Measurements from ENCODE around the gene SPRR4.
"Not testable (repeated sequence)": the region's sequence is repeated elsewhere in the genome, so short reads cannot be mapped to it uniquely, and the experiment has no call there.

The SPRR4 gene

DNA sequence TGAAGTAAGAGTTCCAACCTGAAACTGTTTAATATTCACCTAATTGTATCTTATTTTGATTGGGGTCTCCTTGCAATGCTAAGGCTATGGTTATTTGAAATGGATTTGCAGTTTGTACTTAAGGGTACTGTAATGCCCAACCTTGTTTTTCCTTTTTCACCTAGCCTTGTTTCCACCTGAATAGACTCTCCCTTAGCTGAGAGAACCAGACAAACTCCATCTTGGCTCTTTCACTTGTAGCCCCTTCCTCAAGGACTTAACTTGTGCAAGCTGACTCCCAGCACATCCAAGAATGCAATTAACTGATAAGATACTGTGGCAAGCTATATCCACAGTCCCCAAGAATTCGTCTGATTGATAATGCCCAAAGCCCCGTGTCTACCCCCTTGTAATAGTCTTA lies 51.4 kb downstream of the SPRR4 start:
- DNase-seq (ENCODE audit: low read depth in 3 of 3) = not testable (repeated sequence)
